ENCODE data around the gene GNAI1.

DNA sequence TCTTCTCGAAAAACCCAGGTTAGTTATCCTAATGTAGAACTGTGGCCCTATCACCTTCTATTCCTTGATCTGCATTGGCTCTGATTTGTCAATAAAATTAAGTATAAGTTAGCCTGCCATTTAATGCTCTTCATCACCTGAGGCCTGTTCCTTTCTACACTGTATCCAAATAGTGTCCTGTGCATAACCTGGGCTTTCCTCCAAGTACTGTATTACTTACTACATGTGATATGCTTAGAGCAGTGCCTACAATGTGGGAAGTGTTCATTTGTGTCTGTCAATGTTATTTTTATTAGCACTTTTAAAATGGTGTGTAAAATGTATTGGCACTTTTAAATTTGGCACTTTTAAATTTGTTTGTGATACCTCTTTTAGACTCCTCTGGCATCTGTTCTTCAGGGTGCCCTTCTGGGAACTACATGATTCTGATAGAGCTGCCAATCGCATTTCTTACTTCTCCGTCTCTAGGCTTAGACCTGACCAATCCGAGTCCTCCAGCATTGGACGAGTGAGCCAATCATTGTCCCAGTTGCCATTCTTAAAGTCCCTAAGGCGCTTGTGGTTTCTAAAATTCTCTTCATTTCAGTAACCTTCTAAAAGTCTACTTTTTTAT, 85.5 kb downstream of the GNAI1 start:
- TF ChIP-seq, protein P1, sequence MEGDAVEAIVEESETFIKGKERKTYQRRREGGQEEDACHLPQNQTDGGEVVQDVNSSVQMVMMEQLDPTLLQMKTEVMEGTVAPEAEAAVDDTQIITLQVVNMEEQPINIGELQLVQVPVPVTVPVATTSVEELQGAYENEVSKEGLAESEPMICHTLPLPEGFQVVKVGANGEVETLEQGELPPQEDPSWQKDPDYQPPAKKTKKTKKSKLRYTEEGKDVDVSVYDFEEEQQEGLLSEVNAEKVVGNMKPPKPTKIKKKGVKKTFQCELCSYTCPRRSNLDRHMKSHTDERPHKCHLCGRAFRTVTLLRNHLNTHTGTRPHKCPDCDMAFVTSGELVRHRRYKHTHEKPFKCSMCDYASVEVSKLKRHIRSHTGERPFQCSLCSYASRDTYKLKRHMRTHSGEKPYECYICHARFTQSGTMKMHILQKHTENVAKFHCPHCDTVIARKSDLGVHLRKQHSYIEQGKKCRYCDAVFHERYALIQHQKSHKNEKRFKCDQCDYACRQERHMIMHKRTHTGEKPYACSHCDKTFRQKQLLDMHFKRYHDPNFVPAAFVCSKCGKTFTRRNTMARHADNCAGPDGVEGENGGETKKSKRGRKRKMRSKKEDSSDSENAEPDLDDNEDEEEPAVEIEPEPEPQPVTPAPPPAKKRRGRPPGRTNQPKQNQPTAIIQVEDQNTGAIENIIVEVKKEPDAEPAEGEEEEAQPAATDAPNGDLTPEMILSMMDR (conservative IDR thresholded peaks at IDR 0.05) = no peak
- TF ChIP-seq ZFX (IDR thresholded peaks at IDR 0.05) = no peak
